GM12878 (cell line): ENCODE measurements around the gene PGBD5.

Experiments
- EP300 ChIP-seq, 2 experiments: fragments of 150-350 bp in 1 of 2; IDR thresholded peaks; 2 replicates each; pipeline ENCODE4 v1.6.1; 2011 to 2012; ENCODE audit warnings: low read depth in 2 of 2, low read length in 2 of 2, borderline replicate concordance in 1 of 2, improper control_type of control experiment in 1 of 2, inconsistent platforms in 1 of 2; ENCODE audit not compliant: control insufficient read depth in 1 of 2
- FOXK2 ChIP-seq: fragments of 450-650 bp; IDR thresholded peaks from 2 replicates; pipeline ENCODE4 v1.6.1; 2017; ENCODE audit warnings: mild to moderate bottlenecking, moderate library complexity
- HDAC6 ChIP-seq: fragments of 200-600 bp; sonication (generic); IDR thresholded peaks from one replicate; pipeline ENCODE4 v1.8.0; 2017; ENCODE audit warnings: antibody characterized with exemption; ENCODE audit not compliant: unreplicated experiment
- NFYB ChIP-seq: IDR thresholded peaks from 2 replicates; pipeline ENCODE4 v1.6.1; 2011; ENCODE audit warnings: low read depth, mild to moderate bottlenecking, low read length, improper control_type of control experiment, moderate library complexity; ENCODE audit not compliant: insufficient read depth
- SREBF1 ChIP-seq: IDR thresholded peaks from 2 replicates; pipeline ENCODE4 v1.6.1; 2012; ENCODE audit warnings: mild to moderate bottlenecking, low read length
- TAF1 ChIP-seq: IDR thresholded peaks from 2 replicates; pipeline ENCODE4 v1.6.1; 2011; ENCODE audit warnings: mild to moderate bottlenecking, low read depth, low read length, borderline replicate concordance
- ZBTB33 ChIP-seq: fragments of 450-650 bp; IDR thresholded peaks from 2 replicates; pipeline ENCODE4 v1.6.1; 2017; ENCODE audit warnings: mild to moderate bottlenecking
- ZNF24 ChIP-seq: fragments of 450-650 bp; IDR thresholded peaks from 2 replicates; pipeline ENCODE4 v1.6.1; 2017; ENCODE audit warnings: antibody characterized with exemption, mild to moderate bottlenecking

DNA sequence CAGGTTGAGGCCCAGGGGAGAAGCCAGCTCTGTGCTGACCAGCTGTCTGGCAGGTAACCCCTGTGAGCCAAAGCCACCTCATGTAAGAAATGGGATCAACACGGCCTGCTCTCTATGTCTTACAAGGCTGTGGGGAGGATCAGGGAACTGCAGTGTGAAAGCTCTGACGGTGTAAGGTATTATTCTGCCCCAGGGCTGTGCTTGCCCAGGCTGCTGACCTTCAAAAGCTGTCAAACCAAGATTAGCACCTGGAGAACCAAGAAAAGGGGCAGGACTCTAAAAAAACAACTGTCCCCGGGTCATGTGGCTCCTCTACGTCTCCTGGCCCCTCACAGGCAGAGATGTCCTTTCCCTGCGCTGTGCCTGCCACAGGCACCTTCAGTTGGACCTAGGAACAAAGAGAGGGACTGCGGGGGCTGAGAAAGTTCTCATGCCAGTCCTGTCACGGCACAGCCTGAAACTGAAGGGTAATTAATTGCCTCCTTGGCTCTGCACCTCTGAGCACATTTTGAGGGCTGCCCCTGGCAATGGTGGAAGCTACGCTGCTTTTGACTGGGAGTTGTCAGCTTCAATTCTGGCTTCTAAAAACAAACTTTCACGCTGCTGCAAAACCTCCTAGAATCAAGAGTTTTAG is 77.6 kb downstream of the PGBD5 start:
- TF ChIP-seq ZNF24 (no peak), HDAC6 (no peak), EP300 (IDR thresholded peaks at IDR 0.05; ENCODE audit: borderline replicate concordance in 1 of 2, control insufficient read depth in 1 of 2, low read depth in 2 of 2, low read length in 2 of 2) (no peak), TAF1 (no peak), SREBF1 (no peak), FOXK2 (no peak), ZBTB33 (no peak), NFYB (no peak)
